Immature natural killer cell (primary cell): Measurements from ENCODE around the gene EFHD2. TPM values are rescaled to one million over a fixed set of nuclear protein-coding genes. Genes with fewer than 3 reads are reported as not detected.

Experiments
- DNase-seq, 3 donors: peaks; one replicate each; pipeline ENCODE4 v3.0.0; 2022; ENCODE audit warnings: mixed read lengths in 1 of 3
- H3K27ac Mint-ChIP-seq, 6 donors: one replicate each; pipeline ENCODE4 v1.8.0; 2020; ENCODE audit warnings: mixed read lengths in 6 of 6, mild to moderate bottlenecking in 5 of 6, inconsistent platforms in 4 of 6, moderate library complexity in 3 of 6
- H3K27me3 Mint-ChIP-seq, 3 donors: one replicate each; pipeline ENCODE4 v1.8.0; 2020 to 2021; ENCODE audit warnings: low read depth in 3 of 3, mild to moderate bottlenecking in 3 of 3, mixed read lengths in 3 of 3, moderate library complexity in 3 of 3, inconsistent platforms in 1 of 3
- H3K36me3 Mint-ChIP-seq, 3 donors: one replicate each; pipeline ENCODE4 v1.8.0; 2020; ENCODE audit warnings: mixed read lengths in 3 of 3, inconsistent platforms in 2 of 3, mild to moderate bottlenecking in 2 of 3
- H3K4me1 Mint-ChIP-seq, 2 donors: one replicate each; pipeline ENCODE4 v1.8.0; 2020; ENCODE audit warnings: inconsistent platforms in 2 of 2, mild to moderate bottlenecking in 2 of 2, mixed read lengths in 2 of 2, moderate library complexity in 1 of 2
- H3K4me3 Mint-ChIP-seq, 5 donors: one replicate each; pipeline ENCODE4 v1.8.0; 2020; ENCODE audit warnings: mild to moderate bottlenecking in 5 of 5, mixed read lengths in 5 of 5, inconsistent platforms in 3 of 5, moderate library complexity in 3 of 5
- H3K9me3 Mint-ChIP-seq, 6 donors: one replicate each; pipeline ENCODE4 v1.8.0; 2020; ENCODE audit warnings: mild to moderate bottlenecking in 6 of 6, mixed read lengths in 6 of 6, inconsistent platforms in 4 of 6, moderate library complexity in 3 of 6
- polyA plus RNA-seq, 3 donors: library from polyadenylated mRNA; unstranded; fragments of 300-500 nt; fragmentation: Illumina TruSeq; gene quantifications; one replicate each; pipeline ENCODE4 v1.2.3, GENCODE V29; 2021

EFHD2 gene
- polyA plus RNA-seq, 3 donors from 2014 or later, result 686 to 1,063 (median 771) TPM

DNA sequence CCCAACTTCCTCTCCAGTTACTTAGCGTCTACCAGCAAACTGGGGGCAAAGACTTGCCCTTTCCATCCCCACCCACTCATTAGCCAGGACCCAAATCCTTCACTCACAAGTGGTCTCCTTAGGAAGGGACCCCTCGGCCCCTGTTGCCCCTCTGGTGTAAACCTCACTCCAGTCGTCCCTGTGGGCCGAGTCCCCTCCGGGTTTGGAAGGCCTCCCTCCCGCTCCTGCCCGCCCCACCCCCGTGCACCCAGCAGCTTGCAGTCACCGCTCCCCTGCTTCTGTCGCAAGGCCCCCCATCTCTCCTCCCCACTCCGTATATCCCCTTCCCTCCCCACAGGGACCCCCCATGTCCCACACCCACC, 1.2 kb downstream of the EFHD2 start:
- no peak for DNase-seq
- H3K27ac Mint-ChIP-seq, result peak overlapping the region; percentile 97 to 100 (median 100)
- H3K4me1 Mint-ChIP-seq, result peaks cover 77 to 79% of the 10 kb centered on the region in 2 donors
- H3K9me3 Mint-ChIP-seq, result no peaks in the 10 kb centered on the region
- H3K4me3 Mint-ChIP-seq, result peak overlapping the region; percentile 96 to 100 (median 97)
- H3K36me3 Mint-ChIP-seq, result peaks cover 24 to 46% (median 30%) of the 10 kb centered on the region in 3 donors
- H3K27me3 Mint-ChIP-seq, result peaks cover 58 to 65% (median 58%) of the 10 kb centered on the region in 3 donors

DNA sequence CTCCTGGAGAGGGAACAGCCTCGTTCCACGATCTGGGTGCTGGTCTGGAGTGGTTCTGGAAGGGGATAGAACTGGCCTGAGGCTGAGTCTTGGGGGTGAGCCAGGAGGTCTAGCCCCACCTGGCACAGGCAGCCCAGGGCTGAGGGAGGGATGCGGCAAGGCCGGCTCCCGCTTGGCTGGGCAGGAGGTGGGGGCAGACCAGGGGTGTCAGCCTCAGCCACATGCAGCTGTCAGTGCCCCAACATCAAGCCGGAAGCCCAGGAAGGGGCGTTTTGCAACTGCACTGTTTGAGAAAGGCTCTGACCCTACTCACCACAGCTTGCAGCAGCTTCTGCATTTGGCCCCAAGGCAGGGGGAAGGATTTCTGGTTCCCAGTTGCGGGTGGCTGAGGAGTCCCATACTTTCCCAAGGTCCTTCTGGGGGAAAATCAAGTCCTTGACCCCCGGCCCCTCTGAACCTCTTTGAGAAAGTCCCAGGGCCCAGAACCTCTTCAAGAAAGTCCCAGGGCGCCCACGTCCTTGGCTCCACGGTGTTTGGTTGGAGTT, 2.0 kb downstream of the EFHD2 start:
- Mint-ChIP-seq H3K27ac (peak overlapping the region; percentile 97 to 100 (median 100)), H3K4me3 (peak overlapping the region; percentile 96 to 100 (median 97)), H3K36me3 (peaks cover 30 to 54% (median 37%) of the 10 kb centered on the region in 3 donors), H3K4me1 (peaks cover 77 to 79% of the 10 kb centered on the region in 2 donors), H3K9me3 (no peaks in the 10 kb centered on the region), H3K27me3 (peaks cover 64 to 73% (median 65%) of the 10 kb centered on the region in 3 donors)
- DNase-seq, result peak; percentile 88 to 90 (median 89)

DNA sequence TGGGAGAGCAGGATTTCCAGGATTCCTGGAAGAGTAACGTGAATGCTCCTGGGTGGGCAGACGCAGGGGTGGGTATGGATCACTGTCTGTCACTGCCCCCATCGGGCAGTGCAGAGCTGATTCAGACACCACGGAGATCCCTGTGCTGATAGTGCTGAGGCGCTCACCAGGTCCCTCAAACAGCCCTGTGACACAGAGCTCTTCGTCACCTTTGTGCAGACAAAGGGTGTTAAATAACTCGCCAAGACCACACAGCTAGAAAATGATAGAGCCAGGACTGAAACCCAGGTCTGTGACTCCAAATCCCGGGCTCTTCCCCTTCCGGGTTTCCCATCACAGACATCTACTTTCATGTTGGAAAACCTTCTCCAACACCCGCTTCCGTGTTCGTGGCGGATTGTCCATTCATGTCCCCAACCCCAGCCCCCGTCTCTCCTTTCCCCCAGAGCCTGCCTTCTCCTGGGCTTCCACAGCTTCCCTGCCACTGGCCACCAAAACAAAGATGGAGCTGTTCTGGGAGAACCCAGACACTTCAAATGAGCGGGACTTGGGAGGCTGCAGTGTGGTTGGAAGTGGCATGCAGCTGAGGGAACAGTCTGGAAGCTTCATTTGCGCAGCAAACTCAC, 2.6 kb downstream of the EFHD2 start:
- DNase-seq, result peak; percentile 84 to 88 (median 87)
- Mint-ChIP-seq H3K9me3 (no peaks in the 10 kb centered on the region), H3K27me3 (peaks cover 65 to 74% (median 66%) of the 10 kb centered on the region in 3 donors), H3K4me1 (peaks cover 77 to 79% of the 10 kb centered on the region in 2 donors), H3K27ac (peak overlapping the region; percentile 97 to 100 (median 100)), H3K4me3 (peak overlapping the region; percentile 96 to 100 (median 97)), H3K36me3 (peaks cover 31 to 58% (median 39%) of the 10 kb centered on the region in 3 donors)

DNA sequence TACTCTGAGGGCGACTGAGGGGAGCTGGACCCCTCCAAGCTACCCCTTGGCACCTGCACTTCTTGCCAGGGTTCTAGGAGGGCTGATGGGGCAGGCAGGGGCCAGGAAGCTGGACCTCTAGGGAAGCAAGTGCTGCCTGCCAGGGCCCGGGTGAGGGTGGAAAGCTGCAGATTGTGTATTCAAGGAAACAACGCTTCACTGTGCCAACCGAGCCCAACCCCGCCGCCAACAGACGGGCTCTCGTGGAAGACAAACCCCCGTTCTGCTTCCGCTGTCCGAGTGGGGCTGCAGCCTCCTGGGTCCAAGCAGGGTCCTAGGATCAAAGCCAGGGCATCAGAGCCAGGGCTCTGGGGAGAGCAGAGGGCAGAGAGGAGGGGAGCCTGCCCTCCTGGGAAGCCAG, 3.2 kb downstream of the EFHD2 start:
- Mint-ChIP-seq H3K36me3 (peaks cover 31 to 58% (median 39%) of the 10 kb centered on the region in 3 donors), H3K9me3 (no peaks in the 10 kb centered on the region), H3K4me1 (peaks cover 77 to 79% of the 10 kb centered on the region in 2 donors), H3K27ac (peak overlapping the region; percentile 97 to 100 (median 100)), H3K27me3 (peaks cover 66 to 74% (median 66%) of the 10 kb centered on the region in 3 donors), H3K4me3 (peak overlapping the region; percentile 96 to 100 (median 97))
- peak in 1 of 3 donors; percentile 21 for DNase-seq

DNA sequence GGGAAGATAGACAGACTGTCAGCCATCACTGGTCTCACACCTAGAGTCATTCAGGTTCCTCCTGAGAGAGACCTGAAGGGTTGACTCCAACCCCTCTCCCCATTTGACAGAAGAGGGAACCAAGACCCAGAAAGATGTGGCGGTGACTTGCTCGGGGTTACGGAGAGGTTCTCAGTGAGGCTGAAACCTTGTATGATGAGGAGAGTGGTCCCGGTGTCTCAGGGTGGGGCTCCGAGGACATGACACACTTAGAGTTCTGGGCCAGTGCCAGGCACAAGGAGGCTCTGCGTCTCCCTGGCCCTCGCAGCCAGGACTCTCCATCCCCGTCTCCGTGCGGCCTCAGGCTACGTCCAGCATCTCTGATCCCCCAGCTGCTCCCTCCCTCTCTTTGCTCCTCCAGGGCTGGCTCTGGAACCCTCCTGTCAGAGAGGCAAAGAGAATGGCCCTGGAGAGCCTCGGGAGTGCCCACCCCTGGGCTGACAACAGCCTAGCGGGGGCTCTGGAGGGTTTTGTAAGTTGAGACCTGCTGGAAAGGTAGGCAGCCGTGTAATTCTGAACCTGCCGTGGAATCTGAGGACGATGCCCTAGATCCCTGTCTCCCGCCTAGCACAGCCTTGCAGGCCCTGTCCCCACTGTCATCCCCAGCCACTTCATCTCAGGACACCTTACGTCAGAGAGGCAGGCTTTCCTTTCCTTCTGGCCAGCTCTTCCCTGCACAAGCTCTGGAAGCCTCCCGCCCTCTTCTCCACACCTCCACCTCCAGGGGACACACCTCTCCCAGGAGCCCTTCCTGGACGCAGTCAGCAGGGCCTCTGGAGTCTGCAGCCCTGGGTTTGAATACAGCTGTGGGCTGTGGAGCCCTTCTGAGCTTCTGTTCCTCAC, 4.1 kb downstream of the EFHD2 start:
- peak in 2 of 3 donors; percentile 18 to 19 for DNase-seq
- Mint-ChIP-seq H3K27ac (peak overlapping the region; percentile 97 to 100 (median 100)), H3K36me3 (peaks cover 31 to 58% (median 42%) of the 10 kb centered on the region in 3 donors), H3K9me3 (no peaks in the 10 kb centered on the region), H3K4me1 (peaks cover 76 to 77% of the 10 kb centered on the region in 2 donors), H3K4me3 (peak overlapping the region; percentile 96 to 100 (median 97)), H3K27me3 (peaks cover 63 to 81% (median 71%) of the 10 kb centered on the region in 3 donors)

DNA sequence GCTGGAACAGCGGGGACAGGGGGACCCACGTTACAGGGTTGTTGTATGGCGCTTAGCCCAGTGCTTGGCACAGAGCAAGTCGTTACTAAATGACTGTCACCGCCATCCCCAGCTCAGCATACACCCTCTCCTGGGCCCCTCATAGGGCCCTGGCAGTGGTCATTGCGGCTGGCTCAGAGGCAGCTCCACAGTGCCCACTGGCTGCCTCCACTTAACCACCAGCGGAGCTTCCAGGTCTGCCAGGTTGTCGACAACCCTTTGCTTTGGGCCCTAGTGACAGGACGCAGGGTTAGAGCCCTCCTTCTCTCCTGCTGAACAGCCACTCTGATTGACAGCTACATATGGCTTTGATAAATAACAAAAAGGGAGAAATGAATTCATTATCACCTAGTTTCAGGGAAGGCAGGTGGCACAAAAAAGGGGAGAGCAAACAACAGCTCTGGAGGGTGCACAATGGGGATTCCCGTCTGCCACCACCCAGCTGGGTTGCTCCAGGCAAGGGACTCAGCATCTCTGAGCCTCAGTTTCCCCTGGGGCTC, 4.8 kb downstream of the EFHD2 start:
- DNase-seq, result peak in 2 of 3 donors; percentile 26 to 52
- peak overlapping the region; percentile 96 to 100 (median 97) for H3K4me3 Mint-ChIP-seq
- H3K9me3 Mint-ChIP-seq, result no peaks in the 10 kb centered on the region
- H3K27me3 Mint-ChIP-seq, result peaks cover 56 to 79% (median 65%) of the 10 kb centered on the region in 3 donors
- peaks cover 31 to 58% (median 43%) of the 10 kb centered on the region in 3 donors for H3K36me3 Mint-ChIP-seq
- H3K27ac Mint-ChIP-seq, result peak overlapping the region; percentile 97 to 100 (median 100)
- H3K4me1 Mint-ChIP-seq, result peaks cover 76 to 79% of the 10 kb centered on the region in 2 donors

DNA sequence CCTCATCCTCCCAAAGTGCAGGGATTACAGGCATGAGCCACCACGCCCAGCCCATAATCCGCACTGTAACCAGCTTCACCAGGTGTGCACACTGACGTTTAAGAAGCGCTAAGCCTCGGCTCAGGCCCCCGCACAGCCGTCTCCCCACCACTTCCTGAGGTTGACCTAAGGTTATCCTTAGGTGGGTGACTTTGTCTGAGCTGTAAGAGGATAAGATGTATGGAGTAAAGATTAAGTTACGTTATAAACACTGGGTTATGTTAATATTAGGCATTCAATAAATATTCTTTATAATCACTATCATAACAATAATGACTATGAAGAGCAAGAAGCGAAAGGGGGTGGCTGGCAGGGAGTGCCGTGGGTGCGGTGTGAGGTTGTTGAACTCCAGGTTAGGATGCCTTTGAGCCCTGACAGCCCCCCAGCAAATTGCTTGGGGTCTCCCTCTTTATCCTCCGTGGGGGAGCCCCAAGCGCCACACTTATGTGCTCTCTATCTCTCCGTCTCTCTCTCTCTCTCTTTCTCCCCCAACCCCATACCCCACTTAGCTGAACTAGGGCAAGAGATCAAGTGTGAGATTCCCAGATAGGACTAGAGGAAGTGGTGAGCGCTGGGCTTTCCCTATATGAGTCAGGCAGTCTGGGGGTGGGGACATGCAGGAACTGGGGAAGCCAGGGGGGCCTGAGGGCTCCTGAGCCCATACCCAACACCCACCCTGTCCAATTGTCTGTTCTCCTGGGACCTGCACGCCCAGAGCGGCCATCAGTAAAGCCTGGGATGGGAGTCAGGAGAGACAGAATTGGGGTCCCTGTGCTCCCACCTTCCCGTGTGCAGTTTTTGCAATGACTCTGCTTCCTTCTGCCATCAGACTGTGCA, 7.6 kb downstream of the EFHD2 start:
- H3K4me1 Mint-ChIP-seq, result peaks cover 95 to 97% of the 10 kb centered on the region in 2 donors
- H3K27me3 Mint-ChIP-seq, result peaks cover 43 to 71% (median 44%) of the 10 kb centered on the region in 3 donors
- H3K9me3 Mint-ChIP-seq, result no peaks in the 10 kb centered on the region
- peak overlapping the region; percentile 97 to 100 (median 100) for H3K27ac Mint-ChIP-seq
- DNase-seq, result peak; percentile 79 to 83 (median 79)
- H3K36me3 Mint-ChIP-seq, result peaks cover 21 to 53% (median 46%) of the 10 kb centered on the region in 3 donors
- H3K4me3 Mint-ChIP-seq, result peak overlapping the region; percentile 96 to 100 (median 97)

DNA sequence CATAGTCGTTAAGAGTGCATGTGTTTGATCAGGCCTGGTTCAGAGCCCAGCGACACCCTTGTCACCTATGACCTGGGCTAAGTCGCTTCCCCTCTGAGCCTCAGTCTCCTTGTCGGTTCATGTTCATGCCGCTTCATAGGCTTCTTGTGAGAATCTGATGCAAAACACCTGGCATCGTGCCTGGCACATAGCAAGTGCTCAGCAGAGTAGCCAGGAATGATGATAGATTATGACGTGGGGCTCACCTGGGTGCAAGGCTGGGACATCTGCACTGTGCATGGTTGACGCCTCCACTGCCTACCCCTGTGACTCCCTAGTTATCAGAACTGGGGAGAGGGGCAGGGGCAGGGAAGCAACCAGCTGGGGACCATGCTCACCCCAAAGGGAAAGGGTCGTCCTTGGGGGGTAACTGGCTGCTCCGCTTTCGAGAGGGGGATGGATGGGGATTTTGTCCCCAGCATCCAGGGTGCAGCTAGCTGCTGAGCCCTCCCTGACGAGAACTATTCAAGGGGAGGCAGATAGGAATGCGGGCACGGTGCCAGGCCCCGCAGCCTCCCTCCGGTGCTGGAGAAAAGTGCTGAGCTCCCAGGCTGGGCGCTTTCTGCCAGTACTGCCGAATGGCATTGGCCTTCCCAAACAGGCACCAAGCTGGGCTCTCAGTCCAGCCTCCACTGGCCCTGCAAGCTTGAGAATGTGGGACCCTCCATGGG, 9.3 kb downstream of the EFHD2 start:
- Mint-ChIP-seq H3K36me3 (peaks cover 16 to 42% (median 33%) of the 10 kb centered on the region in 3 donors), H3K9me3 (no peaks in the 10 kb centered on the region), H3K27me3 (peaks cover 33 to 69% (median 45%) of the 10 kb centered on the region in 3 donors), H3K4me3 (peak overlapping the region; percentile 74 to 100 (median 96)), H3K27ac (peak overlapping the region; percentile 93 to 100 (median 97)), H3K4me1 (peaks cover 95 to 96% of the 10 kb centered on the region in 2 donors)
- DNase-seq, result peak in 1 of 3 donors; percentile 4

DNA sequence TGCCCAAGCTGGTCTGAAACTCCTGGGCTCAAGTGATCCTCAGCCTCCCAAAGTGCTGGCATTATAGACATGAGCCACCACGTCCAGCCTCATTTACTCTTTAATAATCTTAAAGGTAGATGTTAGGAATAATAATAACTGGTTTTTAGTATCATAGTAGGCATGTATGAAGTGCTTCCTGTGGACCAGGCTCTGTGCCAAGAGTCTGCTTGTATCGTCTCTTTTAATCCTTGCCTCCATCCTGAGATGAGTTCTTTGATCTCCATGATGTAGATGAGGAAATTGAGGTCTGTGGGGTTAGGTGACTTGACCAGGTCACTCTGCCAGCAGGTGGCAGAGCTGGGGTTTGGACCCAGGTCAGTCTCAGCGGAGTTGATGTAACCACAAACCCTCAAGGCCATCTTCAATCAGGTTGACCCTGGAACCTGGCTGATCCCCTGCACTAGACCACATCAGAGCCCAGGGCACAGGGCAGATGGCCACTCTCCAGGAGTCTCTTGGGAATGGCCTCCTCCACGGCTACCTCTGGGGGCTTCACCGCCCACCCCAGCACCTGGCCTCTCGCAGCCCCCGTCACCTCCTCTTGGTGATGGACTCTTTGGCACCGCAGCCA, 11.3 kb downstream of the EFHD2 start:
- peaks cover 95% of the 10 kb centered on the region in 2 donors for H3K4me1 Mint-ChIP-seq
- H3K36me3 Mint-ChIP-seq, result peaks cover 7 to 35% (median 20%) of the 10 kb centered on the region in 3 donors
- H3K27ac Mint-ChIP-seq, result peak overlapping the region; percentile 85 to 97 (median 96)
- H3K27me3 Mint-ChIP-seq, result peaks cover 37 to 68% (median 40%) of the 10 kb centered on the region in 3 donors
- no peaks in the 10 kb centered on the region for H3K9me3 Mint-ChIP-seq
- DNase-seq, result peak in 1 of 3 donors; percentile 9
- H3K4me3 Mint-ChIP-seq, result peak overlapping the region; percentile 78 to 88 (median 80)

DNA sequence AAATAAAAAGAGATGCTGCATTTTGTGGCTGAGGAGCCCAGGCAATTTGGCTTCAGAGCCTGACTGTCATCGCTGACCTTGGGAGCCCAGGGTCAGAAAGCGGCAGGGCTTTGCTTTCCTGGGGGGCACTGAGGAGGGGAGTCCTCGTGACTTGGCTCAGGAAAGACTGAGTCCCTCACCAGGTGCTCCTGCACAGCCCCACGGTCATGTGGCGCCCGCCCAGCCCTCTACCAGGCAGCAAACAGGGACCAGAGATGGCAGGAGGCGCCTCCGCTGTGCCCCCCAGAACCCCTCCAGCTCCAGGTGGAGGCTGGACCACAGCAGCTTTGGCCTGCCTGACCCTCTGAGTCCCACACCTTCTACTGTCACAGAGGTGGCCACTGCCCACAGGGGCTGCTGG, 13.2 kb downstream of the EFHD2 start:
- Mint-ChIP-seq H3K4me3 (peak overlapping the region in 4 of 5 donors; percentile 50 to 88 (median 78)), H3K36me3 (peaks cover 9 to 34% (median 21%) of the 10 kb centered on the region in 3 donors), H3K27me3 (peaks cover 29 to 66% (median 32%) of the 10 kb centered on the region in 3 donors), H3K27ac (peak overlapping the region; percentile 88 to 96 (median 92)), H3K4me1 (peaks cover 89 to 92% of the 10 kb centered on the region in 2 donors), H3K9me3 (no peaks in the 10 kb centered on the region)
- no peak for DNase-seq

DNA sequence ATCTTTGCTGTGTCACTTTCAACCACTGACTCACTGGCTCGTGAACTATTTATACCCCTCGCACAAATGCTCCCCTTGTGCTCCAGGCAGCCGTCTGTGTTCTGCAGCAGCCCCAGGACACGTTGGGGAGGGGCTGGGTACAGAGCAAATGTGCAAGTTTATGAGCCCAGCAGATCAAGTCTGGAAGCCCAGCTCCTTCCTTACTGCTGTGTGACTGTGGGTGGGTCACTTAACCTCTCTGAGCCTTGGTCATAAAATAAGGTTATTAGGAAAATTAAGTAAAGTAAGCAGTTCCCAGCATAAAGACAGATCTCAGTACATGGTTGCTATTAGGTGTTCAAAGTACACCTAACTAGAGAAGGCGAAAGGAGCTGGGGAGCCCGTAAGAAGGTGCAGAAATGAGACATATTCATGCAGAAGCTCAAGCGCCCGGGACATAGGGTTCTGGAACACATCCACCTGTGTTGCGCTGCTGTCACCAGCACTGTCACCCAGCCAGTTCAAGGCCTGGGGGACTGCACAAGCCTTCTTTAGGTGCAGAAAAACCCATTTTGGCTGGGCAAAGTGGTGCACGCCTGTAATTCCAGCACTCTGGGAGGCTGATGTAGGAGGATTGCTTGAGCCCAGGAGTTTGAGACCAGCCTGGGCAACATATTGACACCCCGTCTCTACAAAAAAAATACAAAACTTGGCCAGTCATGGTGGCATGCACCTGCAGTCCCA, 13.8 kb downstream of the EFHD2 start:
- Mint-ChIP-seq H3K9me3 (no peaks in the 10 kb centered on the region), H3K27ac (peak overlapping the region; percentile 88 to 96 (median 92)), H3K4me3 (peak overlapping the region; percentile 42 to 88 (median 69)), H3K36me3 (peaks cover 9 to 40% (median 20%) of the 10 kb centered on the region in 3 donors), H3K27me3 (peaks cover 30 to 66% (median 32%) of the 10 kb centered on the region in 3 donors), H3K4me1 (peaks cover 88% of the 10 kb centered on the region in 2 donors)
- DNase-seq, result no peak
